ENCODE measurements around the gene ATP10A.

The ATP10A gene

DNA sequence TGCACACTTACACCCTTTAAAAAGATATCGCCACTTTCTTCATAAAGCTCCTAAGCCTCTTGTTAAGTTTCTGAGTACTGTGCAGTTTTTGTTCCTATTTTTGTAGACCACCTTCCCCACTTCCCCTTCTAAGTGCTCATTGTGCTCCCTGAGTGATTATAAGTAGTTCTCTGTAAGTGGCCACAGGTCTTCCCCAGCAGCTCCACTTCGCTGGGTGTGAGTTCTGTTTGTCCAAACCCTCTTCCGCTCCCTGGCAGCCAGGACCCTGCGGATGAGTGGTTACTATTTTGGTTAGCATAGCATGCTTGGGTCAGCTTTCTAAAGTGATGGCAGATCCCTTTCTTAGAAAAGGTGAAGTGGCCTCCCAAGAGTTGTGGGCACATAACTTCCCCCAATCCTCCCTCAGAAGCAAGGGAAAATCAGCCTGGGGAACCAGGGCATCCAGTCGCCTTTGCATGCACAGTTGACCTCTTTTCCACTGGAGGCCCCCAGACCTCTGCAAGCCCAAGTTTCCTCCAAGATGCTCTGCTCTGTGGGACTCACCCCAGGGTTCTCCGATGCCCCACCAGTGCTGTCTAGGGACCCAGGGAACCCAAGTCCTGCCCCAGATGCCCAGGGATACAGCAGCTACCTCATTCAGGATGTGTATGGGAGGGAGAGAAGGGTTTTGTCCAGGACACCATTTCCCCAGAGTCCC lies 69.6 kb downstream of the ATP10A start:
- no peak for DNase-seq (ENCODE audit: low read depth, low spot score)

GRCh38 chr15:25792128-25792527 lies 71.0 kb downstream of the ATP10A start:
- DNase-seq (ENCODE audit: low read depth, low spot score) = no peak

- DNase-seq (ENCODE audit: low read depth, low spot score) = no peak
Observed at GRCh38 chr15:25790000-25790660, 73.0 kb downstream of the ATP10A start.

DNA sequence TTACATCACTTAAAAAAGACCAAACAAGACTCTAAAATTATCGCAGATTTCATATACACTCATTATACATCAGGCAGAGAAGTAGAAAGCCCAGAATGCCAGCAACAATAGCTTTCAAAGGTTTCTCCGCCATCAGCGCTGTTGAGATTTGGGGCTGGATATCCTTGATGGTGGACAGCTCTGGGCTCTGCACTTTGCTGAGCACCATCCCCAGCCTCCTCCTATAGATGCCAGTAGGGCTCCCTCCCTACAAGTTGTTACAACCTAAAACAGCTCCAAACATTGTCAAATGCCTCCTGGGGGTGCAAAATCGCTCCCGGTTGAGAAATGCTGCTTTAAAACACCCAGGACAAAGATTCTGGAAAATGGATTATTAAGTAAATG lies 73.5 kb downstream of the ATP10A start:
- DNase-seq (ENCODE audit: low read depth, low spot score) = no peak

DNA sequence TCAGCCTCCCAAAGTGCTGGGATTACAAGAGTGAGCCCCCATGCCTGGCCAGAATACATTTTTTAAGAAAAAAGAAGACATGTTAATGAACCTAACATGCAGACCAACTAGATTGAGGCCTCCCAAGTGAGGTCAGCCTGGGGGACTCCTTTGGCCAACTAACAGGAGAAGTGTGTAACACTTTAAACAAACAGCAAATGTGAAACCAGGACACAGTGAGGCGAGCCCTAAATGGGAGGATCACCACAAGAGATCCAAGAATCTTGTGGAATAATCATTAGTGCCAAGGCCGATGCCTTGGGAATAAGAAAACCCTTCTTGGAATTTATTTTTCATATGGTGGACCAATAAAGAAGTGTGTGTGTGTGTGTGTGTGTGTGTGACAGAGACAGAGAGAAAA lies 73.9 kb downstream of the ATP10A start:
- no peak for DNase-seq (ENCODE audit: low read depth, low spot score)

DNA sequence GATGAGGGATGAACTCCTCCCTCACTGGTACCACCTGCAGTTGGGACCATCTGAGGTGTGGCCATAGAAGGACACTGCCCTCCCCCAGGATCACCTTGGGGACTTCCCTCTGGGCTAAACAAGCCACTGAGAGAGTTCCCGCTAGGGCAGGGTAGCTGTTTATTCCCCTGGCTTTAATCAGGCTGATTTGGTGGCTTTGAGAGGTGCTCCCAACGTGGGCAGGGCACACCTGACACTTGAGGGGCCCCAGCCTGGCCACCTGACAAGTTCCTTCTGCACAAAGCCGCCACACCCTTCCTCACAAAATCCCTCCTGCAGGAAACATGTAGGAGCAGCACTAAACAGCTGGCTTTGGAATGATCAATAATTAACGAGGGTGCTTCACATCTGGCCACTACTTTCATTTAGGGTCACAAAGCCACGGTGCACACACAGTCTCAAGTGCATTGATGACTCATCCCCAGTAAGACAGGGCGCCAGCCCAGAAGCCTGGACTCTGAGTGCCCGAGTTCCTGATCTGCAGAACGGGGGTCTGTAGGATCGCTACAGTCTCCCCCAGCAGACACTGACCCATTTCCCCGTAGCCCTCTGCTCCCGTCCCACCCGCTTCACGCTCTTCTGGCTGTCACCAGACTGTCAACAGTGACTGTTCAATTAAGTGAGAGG lies 75.1 kb downstream of the ATP10A start:
- no peak for DNase-seq (ENCODE audit: low read depth, low spot score)

DNA sequence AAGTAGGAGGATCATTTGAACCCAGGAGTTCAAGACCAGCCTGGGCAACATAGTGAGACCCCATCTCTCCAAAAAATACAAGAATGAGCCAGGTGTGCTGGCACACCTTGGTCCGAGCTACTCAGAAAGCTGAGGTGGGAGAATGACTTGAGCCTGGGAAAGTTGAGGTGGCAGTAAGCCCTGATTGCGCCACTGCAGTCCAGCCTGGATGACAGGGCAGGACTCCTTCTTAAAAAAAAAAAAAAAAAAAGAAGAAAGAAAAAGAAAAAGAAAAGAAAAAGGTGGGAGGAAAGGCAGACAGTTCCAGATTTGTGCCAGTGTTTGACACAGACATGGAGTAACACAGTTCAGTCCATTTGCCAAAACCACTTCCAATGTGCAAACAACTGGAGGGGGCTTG lies 75.7 kb downstream of the ATP10A start:
- no peak for DNase-seq (ENCODE audit: low read depth, low spot score)

- DNase-seq (ENCODE audit: low read depth, low spot score) = no peak
Observed at GRCh38 chr15:25786040-25786439, 77.1 kb downstream of the ATP10A start.

- no peak for DNase-seq (ENCODE audit: low read depth, low spot score)
Observed at GRCh38 chr15:25785641-25786025, 77.5 kb downstream of the ATP10A start.

DNA sequence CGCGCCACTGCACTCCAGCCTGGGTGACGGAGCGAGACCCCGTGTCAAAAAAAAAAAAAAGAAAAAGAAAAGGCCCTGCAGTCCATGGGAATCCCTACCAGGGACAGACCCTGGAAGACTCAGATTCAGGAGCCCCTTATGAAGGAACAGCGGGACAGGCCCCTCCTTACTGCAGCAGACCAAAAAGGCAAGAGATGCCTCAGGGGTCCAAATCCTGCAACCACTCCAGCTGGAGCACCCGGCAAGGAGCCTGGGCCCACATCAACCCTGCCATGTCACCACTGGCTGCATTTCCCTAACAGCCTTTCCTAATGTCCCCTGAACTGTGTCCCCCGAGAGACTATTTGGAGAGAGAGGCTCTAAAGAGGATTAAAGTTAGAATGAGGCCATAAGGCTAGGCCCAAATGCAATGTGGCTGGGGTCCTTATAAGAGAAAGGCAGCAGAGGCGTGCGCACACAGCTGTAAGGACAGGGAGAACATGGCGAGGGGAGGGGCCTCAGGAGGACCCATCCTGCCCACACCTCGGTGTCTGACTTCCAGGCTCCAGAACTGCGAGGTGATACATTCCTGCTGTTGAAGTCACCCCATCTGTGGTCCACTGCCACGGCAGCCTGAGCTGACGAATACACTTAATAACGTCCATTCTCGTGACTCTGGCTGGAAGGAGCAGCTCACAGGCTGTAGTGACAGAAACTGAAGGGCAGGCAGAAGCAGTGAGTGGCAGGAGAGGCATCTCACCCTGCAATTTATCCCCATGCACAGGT lies 78.1 kb downstream of the ATP10A start:
- DNase-seq (ENCODE audit: low read depth, low spot score) = no peak

DNA sequence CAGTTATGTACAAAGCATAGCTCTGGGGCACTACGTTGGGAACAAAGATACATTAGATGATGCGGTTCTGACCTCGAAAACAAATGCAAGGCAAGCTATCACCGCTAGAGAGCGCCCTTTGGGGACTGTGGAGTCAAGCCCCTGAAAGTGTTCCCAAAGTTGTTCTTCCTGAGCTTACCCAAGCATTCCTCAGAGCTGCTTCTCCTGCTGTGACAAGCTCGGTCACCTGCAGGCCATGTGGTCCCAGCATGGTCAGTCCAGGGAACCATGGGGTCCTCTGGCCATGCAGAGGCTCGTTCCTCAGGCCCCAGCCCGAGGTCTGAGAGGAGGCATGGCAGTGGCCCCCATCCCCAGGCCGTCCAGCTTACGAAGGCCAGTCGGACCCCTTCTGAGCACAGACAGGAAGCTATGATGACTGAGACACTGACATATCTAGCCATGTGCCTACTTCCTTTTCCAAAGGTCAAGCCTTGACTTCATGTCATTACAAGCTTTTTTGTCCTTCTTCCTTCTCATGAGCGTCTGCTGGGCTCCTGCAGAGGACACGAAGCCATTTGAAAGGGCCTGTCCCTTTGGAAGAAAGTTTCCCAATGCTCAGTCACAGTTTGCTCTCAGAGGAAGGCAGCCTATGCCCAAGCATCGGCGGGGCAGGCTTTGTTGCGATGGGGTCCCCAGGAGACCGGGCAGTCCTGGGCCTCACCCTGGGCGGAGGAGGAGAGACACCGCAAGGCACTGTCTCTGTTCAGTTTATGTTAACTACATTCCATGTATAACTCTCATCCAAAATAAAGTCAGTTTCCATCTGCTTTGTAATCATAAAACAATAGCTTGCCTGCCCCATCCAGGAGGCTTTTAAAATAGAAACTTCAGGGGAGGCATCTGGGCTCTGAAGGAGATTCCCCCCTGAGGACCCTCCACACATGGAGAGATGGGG lies 79.3 kb downstream of the ATP10A start:
- DNase-seq (ENCODE audit: low read depth, low spot score) = no peak

GRCh38 chr15:25783134-25783533 lies 80.0 kb downstream of the ATP10A start:
- no peak for DNase-seq (ENCODE audit: low read depth, low spot score)

DNA sequence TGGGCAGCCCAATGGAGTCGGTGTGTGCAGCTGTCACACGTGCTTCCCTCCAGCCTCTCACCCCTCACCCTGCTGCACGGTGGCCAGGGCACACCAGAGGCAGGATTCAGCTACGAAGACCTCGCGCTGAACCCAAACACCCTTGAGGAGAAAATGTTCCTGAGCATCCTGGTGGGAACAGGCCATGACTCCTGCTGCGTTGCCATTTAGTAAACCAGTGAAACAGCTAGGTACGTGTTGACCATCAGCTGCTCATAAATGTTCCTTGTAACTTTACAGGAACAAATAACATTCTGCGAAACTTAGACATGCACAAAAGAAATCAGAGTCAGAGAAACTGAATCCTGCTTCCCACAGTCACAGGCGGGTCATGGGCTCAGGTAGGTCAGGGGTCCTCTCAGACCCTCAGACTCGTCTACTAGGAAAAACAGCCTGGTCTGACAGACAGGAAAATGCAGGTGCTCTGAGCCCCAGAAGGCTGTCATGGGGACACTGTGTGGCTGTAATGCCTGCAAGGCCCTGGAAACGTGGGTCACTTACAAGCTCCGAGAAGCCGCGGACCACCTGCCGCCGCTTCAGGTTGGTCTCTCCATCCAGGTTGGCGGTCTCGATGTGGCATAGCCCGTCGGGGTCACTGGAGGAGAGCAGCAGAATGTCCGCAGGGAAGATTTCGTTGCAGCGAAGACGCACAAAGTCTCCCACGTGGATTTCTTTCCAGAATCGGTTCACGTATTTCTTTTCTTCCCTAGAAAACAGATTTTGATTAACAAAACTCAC lies 82.5 kb downstream of the ATP10A start:
- no peak for DNase-seq (ENCODE audit: low read depth, low spot score)

GRCh38 chr15:25778161-25778560 lies 85.0 kb downstream of the ATP10A start:
- no peak for DNase-seq (ENCODE audit: low read depth, low spot score)

DNA sequence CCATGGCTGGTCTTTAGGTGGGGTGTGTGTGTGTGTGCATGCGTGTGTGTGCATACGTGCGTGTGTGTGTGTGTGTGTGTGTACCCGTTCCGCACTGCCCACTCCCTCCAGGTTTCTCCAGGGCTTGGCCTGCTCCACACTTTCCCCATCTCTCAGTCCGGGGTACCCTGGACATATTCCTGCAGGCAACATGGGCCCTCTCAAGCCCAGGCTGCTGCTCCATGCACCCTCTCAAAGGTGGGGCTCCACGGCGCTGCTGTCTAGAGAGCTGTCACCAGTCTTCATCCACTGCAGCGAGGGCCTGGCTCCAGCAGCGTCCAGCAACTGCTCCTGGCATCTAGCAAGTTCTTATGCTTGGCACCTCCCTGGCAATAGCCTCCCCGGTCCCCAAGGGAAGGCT lies 86.1 kb downstream of the ATP10A start:
- no peak for DNase-seq (ENCODE audit: low read depth, low spot score)

DNA sequence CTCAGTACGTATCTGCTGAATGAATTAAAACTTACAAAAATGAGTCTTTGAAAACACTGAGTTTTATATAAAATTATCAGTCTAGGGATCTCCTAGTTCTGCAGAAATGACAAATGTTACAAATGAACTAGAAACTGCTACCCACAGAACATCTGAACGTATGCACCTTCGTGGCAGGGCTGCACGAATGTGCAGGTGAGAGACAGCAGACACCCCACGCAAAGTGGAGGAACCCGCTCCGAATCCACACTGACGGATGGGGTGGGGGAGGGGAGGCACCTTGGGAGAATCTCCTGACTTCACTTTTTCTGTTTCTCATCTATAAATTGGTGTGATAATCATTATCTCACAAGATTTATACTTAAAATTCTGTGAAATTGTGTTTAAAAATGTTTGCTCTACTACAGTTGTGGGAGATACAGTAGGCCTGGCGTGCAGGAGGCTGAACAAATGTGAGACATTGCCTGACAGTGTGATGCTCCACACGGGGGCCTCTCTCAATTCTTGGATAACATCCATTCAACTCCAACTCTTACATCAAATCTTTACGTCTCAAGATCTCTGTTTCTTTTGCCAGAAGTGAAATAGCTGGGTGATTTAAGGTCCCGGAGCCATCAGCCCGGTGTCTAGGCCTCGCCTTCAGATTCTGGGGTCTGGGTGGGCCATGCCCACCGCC lies 86.9 kb downstream of the ATP10A start:
- DNase-seq (ENCODE audit: low read depth, low spot score) = no peak

- DNase-seq (ENCODE audit: low read depth, low spot score) = no peak
Observed at GRCh38 chr15:25775317-25775912, 87.7 kb downstream of the ATP10A start.

DNA sequence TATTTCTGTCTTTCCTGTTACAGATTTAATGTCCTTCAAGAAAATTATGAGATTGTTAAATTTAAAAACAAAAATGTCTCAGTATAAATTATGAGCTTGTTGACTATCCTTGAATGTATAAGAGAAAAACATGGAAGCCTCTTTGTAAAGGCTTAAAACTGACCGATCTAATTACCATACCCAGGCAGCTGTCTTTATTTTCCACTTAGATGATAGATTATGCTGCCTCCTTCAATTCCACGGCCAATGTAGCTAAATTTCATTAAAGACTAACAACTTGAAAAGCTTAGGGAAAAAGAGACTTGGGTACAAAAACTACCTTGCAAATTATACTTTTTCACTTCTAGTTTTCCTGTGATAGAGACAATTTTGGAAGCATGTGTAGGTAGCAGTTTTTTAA lies 88.3 kb downstream of the ATP10A start:
- no peak for DNase-seq (ENCODE audit: low read depth, low spot score)

DNA sequence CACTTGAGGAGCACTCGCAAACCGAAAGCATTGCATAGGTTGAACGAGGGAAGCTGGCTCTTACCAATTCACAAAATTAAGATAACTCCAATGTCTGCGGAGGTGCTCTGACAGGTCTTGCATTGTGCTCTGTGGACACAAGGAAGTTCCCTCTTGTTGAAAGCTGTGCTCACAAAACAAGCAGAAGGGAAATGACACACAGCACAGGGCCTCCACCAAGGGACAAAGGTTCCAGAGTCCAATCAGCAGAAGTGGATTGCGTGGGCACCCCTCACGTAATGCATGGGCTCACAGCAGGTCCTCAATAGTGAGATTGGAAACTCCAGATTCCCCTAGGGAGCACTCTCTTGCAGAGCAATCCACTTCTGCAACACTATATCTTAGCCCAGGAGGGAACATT lies 89.9 kb downstream of the ATP10A start:
- DNase-seq (ENCODE audit: low read depth, low spot score) = no peak

- DNase-seq (ENCODE audit: low read depth, low spot score) = no peak
Observed at GRCh38 chr15:25772500-25772899, 90.6 kb downstream of the ATP10A start.
